Vagina (tissue), 2 donors: ENCODE results near the gene CTNNA3. TPM values are rescaled to one million over a fixed set of nuclear protein-coding genes. Genes with fewer than 3 reads are reported as not detected.

Experiments used
- DNase-seq, 2 donors: peaks; one replicate each; pipeline ENCODE4 v3.0.0-alpha.2; 2017; ENCODE audit errors: extremely low spot score in 2 of 2
- H3K27ac ChIP-seq: fragments of 200-600 bp; sonication (generic); one replicate; pipeline ENCODE4 v1.5.1; 2019
- H3K27me3 ChIP-seq: fragments of 200-600 bp; sonication (generic); one replicate; pipeline ENCODE4 v1.5.1; 2019
- H3K36me3 ChIP-seq, 2 donors: fragments of 200-600 bp; sonication (generic); one replicate each; pipeline ENCODE4 v1.5.1; 2017 to 2019
- H3K4me1 ChIP-seq: fragments of 200-600 bp; sonication (generic); one replicate; pipeline ENCODE4 v1.5.1; 2019
- H3K4me3 ChIP-seq, 2 donors: fragments of 200-600 bp; sonication (generic); 1 replicate in 1 of 2; 2 replicates in 1 of 2; pipeline ENCODE4 v1.5.1; 2016 to 2019
- H3K9me3 ChIP-seq: fragments of 200-600 bp; sonication (generic); one replicate; pipeline ENCODE4 v1.5.1; 2019
- POLR2A ChIP-seq, 2 donors: fragments of 450-650 bp; IDR thresholded peaks; one replicate each; pipeline ENCODE4 v1.6.1; 2017; ENCODE audit warnings: antibody characterized with exemption in 2 of 2, mild to moderate bottlenecking in 2 of 2, moderate library complexity in 2 of 2
- POLR2AphosphoS5 ChIP-seq, 2 donors: sonication (generic); formaldehyde crosslinking; IDR thresholded peaks; one replicate each; pipeline ENCODE4 v1.9.0; 2017; ENCODE audit warnings: antibody characterized with exemption in 2 of 2, mild to moderate bottlenecking in 2 of 2, low read depth in 1 of 2; ENCODE audit not compliant: insufficient read depth in 1 of 2
- intact Hi-C: fragments of 100-400 bp; cut with DNase I; formaldehyde crosslinking; loops from one replicate; pipeline ENCODE4 v1.15.1; 2023
- total RNA-seq: library from RNA; depleted of rRNA; stranded (reverse); fragments of >200 nt; gene quantifications from one replicate; pipeline ENCODE4 v1.2.3, GENCODE V29; 2016
- TF ChIP-seq, protein P1 (sequence below), 3 experiments: fragments of 450-650 bp in 2 of 3; fragments of 200-600 bp in 1 of 3; sonication (generic) in 1 of 3; IDR thresholded peaks; one replicate each; pipeline ENCODE4 v1.5.1; 2017 to 2019; ENCODE audit warnings: antibody characterized with exemption in 3 of 3, mild to moderate bottlenecking in 2 of 3, moderate library complexity in 2 of 3

Gene CTNNA3
- total RNA-seq, 1 donor from 2014 or later = 0.98 TPM

DNA sequence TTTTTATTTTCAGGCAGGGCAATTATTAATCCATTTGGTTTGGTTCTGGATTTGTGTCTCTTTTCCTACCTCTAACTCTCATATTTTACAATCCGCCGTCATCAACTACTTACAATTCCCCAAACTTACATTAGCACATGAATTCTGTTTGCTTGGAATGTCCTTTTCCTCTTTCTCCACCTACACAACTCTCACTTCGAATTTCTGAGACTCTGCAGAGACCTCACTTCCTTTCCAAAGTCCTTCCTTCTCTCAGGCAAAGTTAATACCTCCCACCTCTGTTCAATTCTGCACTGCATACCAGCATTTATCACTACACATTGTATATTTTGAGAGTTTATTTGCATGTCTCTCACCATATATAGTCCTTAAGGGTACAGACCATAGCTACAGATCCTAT, 892.8 kb downstream of the CTNNA3 start:
- TF ChIP-seq, protein P1, sequence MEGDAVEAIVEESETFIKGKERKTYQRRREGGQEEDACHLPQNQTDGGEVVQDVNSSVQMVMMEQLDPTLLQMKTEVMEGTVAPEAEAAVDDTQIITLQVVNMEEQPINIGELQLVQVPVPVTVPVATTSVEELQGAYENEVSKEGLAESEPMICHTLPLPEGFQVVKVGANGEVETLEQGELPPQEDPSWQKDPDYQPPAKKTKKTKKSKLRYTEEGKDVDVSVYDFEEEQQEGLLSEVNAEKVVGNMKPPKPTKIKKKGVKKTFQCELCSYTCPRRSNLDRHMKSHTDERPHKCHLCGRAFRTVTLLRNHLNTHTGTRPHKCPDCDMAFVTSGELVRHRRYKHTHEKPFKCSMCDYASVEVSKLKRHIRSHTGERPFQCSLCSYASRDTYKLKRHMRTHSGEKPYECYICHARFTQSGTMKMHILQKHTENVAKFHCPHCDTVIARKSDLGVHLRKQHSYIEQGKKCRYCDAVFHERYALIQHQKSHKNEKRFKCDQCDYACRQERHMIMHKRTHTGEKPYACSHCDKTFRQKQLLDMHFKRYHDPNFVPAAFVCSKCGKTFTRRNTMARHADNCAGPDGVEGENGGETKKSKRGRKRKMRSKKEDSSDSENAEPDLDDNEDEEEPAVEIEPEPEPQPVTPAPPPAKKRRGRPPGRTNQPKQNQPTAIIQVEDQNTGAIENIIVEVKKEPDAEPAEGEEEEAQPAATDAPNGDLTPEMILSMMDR (IDR thresholded peaks at IDR 0.05) = no peak
- TF ChIP-seq POLR2A (IDR thresholded peaks at IDR 0.05) (no peak), POLR2AphosphoS5 (IDR thresholded peaks at IDR 0.05; ENCODE audit: insufficient read depth in 1 of 2, low read depth in 1 of 2) (no peak)
- Histone ChIP-seq H3K36me3 (no peaks in the 10 kb centered on the region), H3K9me3 (no peaks in the 10 kb centered on the region), H3K4me3 (no peak overlapping the region), H3K4me1 (no peaks in the 10 kb centered on the region), H3K27ac (no peak overlapping the region), H3K27me3 (no peaks in the 10 kb centered on the region)
- intact Hi-C loops = no loop called here
- no peak for DNase-seq

DNA sequence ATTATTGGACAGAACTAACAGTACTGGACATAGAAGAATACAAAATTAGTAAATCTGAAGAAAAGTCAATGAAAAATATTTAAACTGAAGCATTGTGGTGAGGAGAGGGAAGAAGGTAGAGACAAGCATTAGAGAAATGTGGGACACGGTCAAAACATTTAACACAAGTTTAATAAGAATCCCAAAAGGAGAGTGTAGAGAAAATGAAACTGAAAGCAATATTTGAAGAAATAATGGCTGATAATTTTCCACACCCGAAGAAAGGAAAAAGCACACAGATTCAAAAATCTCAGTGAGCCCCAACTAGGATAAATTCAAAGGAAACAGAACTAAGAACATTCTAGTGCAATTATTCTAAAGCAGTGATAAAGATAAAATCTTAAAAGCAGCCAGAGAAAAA, 896.5 kb downstream of the CTNNA3 start:
- no peaks in the 10 kb centered on the region for H3K4me1 ChIP-seq
- no peak overlapping the region for H3K4me3 ChIP-seq
- no peaks in the 10 kb centered on the region for H3K9me3 ChIP-seq
- intact Hi-C loops = no loop called here
- no peak overlapping the region for H3K27ac ChIP-seq
- no peak for TF ChIP-seq POLR2AphosphoS5 (IDR thresholded peaks at IDR 0.05; ENCODE audit: insufficient read depth in 1 of 2, low read depth in 1 of 2)
- no peaks in the 10 kb centered on the region for H3K27me3 ChIP-seq
- no peaks in the 10 kb centered on the region for H3K36me3 ChIP-seq
- DNase-seq = no peak

DNA sequence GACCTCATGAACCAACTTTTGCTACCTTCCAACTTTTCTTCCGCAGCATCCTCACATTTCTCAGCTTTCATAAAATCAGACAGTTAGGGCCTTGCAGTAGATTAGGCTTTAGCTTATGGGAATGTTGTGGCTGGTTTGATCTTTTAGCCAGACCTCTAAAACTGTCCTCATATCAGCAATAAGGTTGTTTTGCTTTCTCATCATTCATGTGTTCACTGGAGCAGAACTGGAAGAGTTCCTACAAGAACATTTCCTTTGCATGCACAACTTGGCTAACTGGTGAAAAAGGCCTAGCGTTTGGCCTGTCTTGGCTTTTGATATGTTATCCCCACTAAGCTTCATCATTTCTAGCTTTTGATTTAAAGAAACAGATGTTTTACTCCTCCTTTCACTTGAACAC, 900.1 kb downstream of the CTNNA3 start:
- no peak overlapping the region for H3K27ac ChIP-seq
- no peaks in the 10 kb centered on the region for H3K27me3 ChIP-seq
- H3K4me1 ChIP-seq = no peaks in the 10 kb centered on the region
- H3K4me3 ChIP-seq = no peak overlapping the region
- no peak for DNase-seq
- H3K36me3 ChIP-seq = no peaks in the 10 kb centered on the region
- TF ChIP-seq POLR2A (IDR thresholded peaks at IDR 0.05) (no peak), POLR2AphosphoS5 (IDR thresholded peaks at IDR 0.05; ENCODE audit: insufficient read depth in 1 of 2, low read depth in 1 of 2) (no peak)
- TF ChIP-seq, protein P1 (IDR thresholded peaks at IDR 0.05) = no peak
- intact Hi-C loops = no loop called here
- no peaks in the 10 kb centered on the region for H3K9me3 ChIP-seq

DNA sequence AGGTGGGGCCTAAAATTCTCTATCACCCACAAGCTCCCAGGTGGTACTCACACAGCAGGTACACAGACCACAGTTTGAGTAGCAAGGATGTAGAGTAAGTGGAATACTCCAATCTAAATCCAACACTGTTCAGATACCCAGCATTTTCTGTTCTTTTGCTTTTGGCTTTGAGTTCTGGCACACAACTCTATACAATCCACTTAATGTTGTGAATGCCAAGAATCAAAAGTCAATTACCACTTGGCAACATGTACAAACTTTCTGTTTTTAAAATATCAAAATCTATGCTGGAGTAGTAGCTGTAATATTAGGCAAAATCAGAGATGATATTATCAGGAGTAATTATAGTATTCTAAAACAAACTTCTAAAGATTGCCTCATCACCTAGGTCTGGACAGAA, 903.6 kb downstream of the CTNNA3 start:
- no peaks in the 10 kb centered on the region for H3K27me3 ChIP-seq
- H3K9me3 ChIP-seq = no peaks in the 10 kb centered on the region
- H3K4me1 ChIP-seq = no peaks in the 10 kb centered on the region
- DNase-seq = no peak
- intact Hi-C loops = no loop called here
- no peaks in the 10 kb centered on the region for H3K36me3 ChIP-seq
- TF ChIP-seq POLR2AphosphoS5 (IDR thresholded peaks at IDR 0.05; ENCODE audit: insufficient read depth in 1 of 2, low read depth in 1 of 2) (no peak), POLR2A (IDR thresholded peaks at IDR 0.05) (no peak)
- TF ChIP-seq, protein P1 (IDR thresholded peaks at IDR 0.05) = no peak
- H3K4me3 ChIP-seq = no peak overlapping the region
- H3K27ac ChIP-seq = no peak overlapping the region

DNA sequence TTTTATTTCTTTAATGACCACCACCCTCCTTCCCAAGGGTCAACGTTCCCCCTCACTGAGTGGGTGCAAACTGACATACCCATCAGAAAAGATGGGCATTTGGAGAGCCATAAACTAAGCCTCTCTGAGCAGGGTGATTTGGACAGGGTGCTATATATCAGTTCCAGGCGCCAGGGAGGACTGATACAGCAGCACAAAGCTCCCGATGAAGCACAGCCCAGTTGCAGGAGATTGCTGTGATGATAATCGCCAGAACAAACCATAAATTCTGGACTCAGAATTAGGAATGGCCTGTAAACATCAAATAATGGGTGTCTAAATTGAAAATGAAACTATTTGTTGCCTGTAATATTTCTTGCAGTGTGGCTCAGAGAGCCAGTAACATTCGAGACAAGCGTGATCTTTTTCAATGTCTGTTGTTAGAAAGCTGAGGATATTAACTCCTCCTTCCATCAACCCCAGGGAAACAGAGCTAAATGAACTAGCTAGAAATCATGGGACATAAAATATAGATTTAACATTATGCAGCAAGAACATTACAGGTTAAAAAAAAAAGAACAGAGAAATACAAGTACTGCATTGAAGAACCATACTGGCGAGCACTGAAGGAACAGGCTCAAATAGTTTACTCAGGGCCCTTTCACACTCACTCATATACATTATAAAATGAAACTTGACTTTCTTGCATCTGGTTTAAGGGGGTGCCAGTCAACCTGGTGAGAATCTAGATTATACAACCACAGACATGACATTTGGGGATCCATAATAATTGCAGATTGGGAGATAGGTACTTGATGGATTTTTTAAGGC, 907.6 kb downstream of the CTNNA3 start:
- no peaks in the 10 kb centered on the region for H3K27me3 ChIP-seq
- no peaks in the 10 kb centered on the region for H3K9me3 ChIP-seq
- no peaks in the 10 kb centered on the region for H3K36me3 ChIP-seq
- no peak overlapping the region for H3K4me3 ChIP-seq
- no peak overlapping the region for H3K27ac ChIP-seq
- DNase-seq = no peak
- TF ChIP-seq, protein P1 (IDR thresholded peaks at IDR 0.05) = no peak
- TF ChIP-seq POLR2AphosphoS5 (IDR thresholded peaks at IDR 0.05; ENCODE audit: insufficient read depth in 1 of 2, low read depth in 1 of 2) (no peak), POLR2A (IDR thresholded peaks at IDR 0.05) (no peak)
- H3K4me1 ChIP-seq = no peaks in the 10 kb centered on the region
- intact Hi-C loops = no loop called here
